Measurements from ENCODE around the gene ARHGEF11. TPM values are rescaled to one million over a fixed set of nuclear protein-coding genes. Genes with fewer than 3 reads are reported as not detected.
A peak's percentile ranks its signal among the peaks of the same experiment; 100 is the strongest.

The ARHGEF11 gene
- total and polyA plus RNA-seq, 9 of the 15 experiments (the other 6 are each of a cell fraction or from before 2014, with no cell fraction given), result 0.14 to 15.5 (median 9.0) TPM

GRCh38 chr1:156889802-156890580 lies 155.6 kb downstream of the ARHGEF11 start (continued):
- no peak for TF ChIP-seq PBX2 (CRISPR knock-in tag; IDR thresholded peaks at IDR 0.05; ENCODE audit: low read depth)
- TF ChIP-seq PBX2 (tag; conservative IDR thresholded peaks at IDR 0.05; ENCODE audit: low read depth), result no peak
- TF ChIP-seq CC2D1A (IDR thresholded peaks at IDR 0.05), result peak; percentile 85; the same call in 1 of the 2 replicates
- no peak for TF ChIP-seq HDAC2 (IDR thresholded peaks at IDR 0.05)
- TF ChIP-seq MYC (IDR thresholded peaks at IDR 0.05; ENCODE audit: low read depth, low read length), result no peak
- TF ChIP-seq MYC (CRISPR knock-in tag; IDR thresholded peaks at IDR 0.05; ENCODE audit: borderline replicate concordance, low read depth), result 0 out of 2 replicates have a peak, but pooled peaks have one; percentile 43
- no peak for TF ChIP-seq ZNF324 (CRISPR knock-in tag; IDR thresholded peaks at IDR 0.05)
- peak in 1 of 2 experiments; percentile 50; a peak in 1 of 4 replicates for TF ChIP-seq RCOR1 (IDR thresholded peaks at IDR 0.05; ENCODE audit: borderline replicate concordance in 1 of 2, low read depth in 2 of 2, low read length in 2 of 2)
- peak; percentile 30; the same call in 1 of the 2 replicates for TF ChIP-seq L3MBTL2 (IDR thresholded peaks at IDR 0.05)
- no peak for TF ChIP-seq SAP30 (IDR thresholded peaks at IDR 0.05; ENCODE audit: borderline replicate concordance, insufficient read depth, low read depth, low read length, poor library complexity, severe bottlenecking)
- TF ChIP-seq E2F5 (CRISPR knock-in tag; IDR thresholded peaks at IDR 0.05), result no peak
- TF ChIP-seq, protein P1, sequence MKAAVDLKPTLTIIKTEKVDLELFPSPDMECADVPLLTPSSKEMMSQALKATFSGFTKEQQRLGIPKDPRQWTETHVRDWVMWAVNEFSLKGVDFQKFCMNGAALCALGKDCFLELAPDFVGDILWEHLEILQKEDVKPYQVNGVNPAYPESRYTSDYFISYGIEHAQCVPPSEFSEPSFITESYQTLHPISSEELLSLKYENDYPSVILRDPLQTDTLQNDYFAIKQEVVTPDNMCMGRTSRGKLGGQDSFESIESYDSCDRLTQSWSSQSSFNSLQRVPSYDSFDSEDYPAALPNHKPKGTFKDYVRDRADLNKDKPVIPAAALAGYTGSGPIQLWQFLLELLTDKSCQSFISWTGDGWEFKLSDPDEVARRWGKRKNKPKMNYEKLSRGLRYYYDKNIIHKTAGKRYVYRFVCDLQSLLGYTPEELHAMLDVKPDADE (conservative IDR thresholded peaks at IDR 0.05; ENCODE audit: control insufficient read depth, low read depth, low read length), result no peak
- no peak for TF ChIP-seq SRSF3 (IDR thresholded peaks at IDR 0.05; ENCODE audit: insufficient read depth, low read length)
- TF ChIP-seq ASH1L (IDR thresholded peaks at IDR 0.05; ENCODE audit: borderline replicate concordance, low read depth, partially characterized antibody), result no peak
- peak; percentile 36; the same call in 1 of the 2 replicates for TF ChIP-seq TFE3 (CRISPR knock-in tag; IDR thresholded peaks at IDR 0.05)
- 0 out of 2 replicates have a peak, but pooled peaks have one; percentile 20 for TF ChIP-seq KLF13 (tag; IDR thresholded peaks at IDR 0.05; ENCODE audit: borderline replicate concordance, low read depth)
- TF ChIP-seq SP2 (IDR thresholded peaks at IDR 0.05; ENCODE audit: extremely low read depth, low read depth, low read length, poor library complexity, severe bottlenecking), result peak; percentile 65
- no peak for TF ChIP-seq SETDB1 (IDR thresholded peaks at IDR 0.05; ENCODE audit: low read length)
- peak; percentile 43 for TF ChIP-seq ZNF316 (IDR thresholded peaks at IDR 0.05)
- TF ChIP-seq ARNT (IDR thresholded peaks at IDR 0.05), result 0 out of 4 replicates have a peak, but pooled peaks of 1 of the 2 experiments have one; percentile 51
- no peak for TF ChIP-seq COPS2 (conservative IDR thresholded peaks at IDR 0.05)

Measured in K562 (cell line).